Sigmoid colon (tissue), 7 donors: ENCODE measurements around the gene KRT39. TPM values are rescaled to one million over a fixed set of nuclear protein-coding genes. Genes with fewer than 3 reads are reported as not detected.

Experiments
- DNase-seq: peaks from one replicate; pipeline ENCODE4 v3.0.0-alpha.2; 2019
- H3K27ac ChIP-seq, 4 donors: fragments of 200-600 bp; sonication (generic); one replicate each; pipeline ENCODE4 v1.5.1; 2016 to 2019; ENCODE audit warnings: mild to moderate bottlenecking in 1 of 4
- H3K27me3 ChIP-seq, 3 donors: fragments of 200-600 bp; sonication (generic); one replicate each; pipeline ENCODE4 v1.5.1; 2019; ENCODE audit warnings: mild to moderate bottlenecking in 1 of 3
- H3K36me3 ChIP-seq, 4 donors: fragments of 200-600 bp; sonication (generic); one replicate each; pipeline ENCODE4 v1.5.1; 2016 to 2019
- H3K4me1 ChIP-seq, 4 donors: fragments of 200-600 bp; sonication (generic); one replicate each; pipeline ENCODE4 v1.5.1; 2017 to 2019
- H3K4me3 ChIP-seq, 4 donors: fragments of 200-600 bp; sonication (generic); one replicate each; pipeline ENCODE4 v1.5.1; 2017 to 2019; ENCODE audit warnings: mild to moderate bottlenecking in 2 of 4, moderate library complexity in 1 of 4
- H3K9me3 ChIP-seq, 4 donors: fragments of 200-600 bp in 3 of 4; sonication (generic) in 3 of 4; one replicate each; pipeline versions ENCODE4 v1.5.1 to v1.6.1; 2013 to 2019
- EP300 ChIP-seq, 4 donors: sonication (generic); formaldehyde crosslinking; IDR thresholded peaks; one replicate each; pipeline ENCODE4 v1.6.1; 2017; ENCODE audit warnings: antibody characterized with exemption in 4 of 4
- POLR2A ChIP-seq, 2 donors: fragments of 450-650 bp; IDR thresholded peaks; one replicate each; pipeline ENCODE4 v1.6.1; 2016; ENCODE audit warnings: antibody characterized with exemption in 2 of 2, mild to moderate bottlenecking in 2 of 2, moderate library complexity in 2 of 2
- POLR2AphosphoS5 ChIP-seq, 4 donors: sonication (generic); formaldehyde crosslinking; IDR thresholded peaks; one replicate each; pipeline ENCODE4 v1.6.1; 2017; ENCODE audit warnings: antibody characterized with exemption in 4 of 4
- WGBS, 2 donors: extraction: QIAGEN DNeasy Blood & Tissue Kit; methylation state at CpG; one replicate each; pipeline ENCODE4 v1.1.7; 2013; 5-methylcytosine and 5-hydroxymethylcytosine counted together
- intact Hi-C: fragments of 100-400 bp; cut with DNase I; formaldehyde crosslinking; loops from one replicate; pipeline ENCODE4 v1.15.1; 2023
- polyA plus RNA-seq, 3 donors: library from polyadenylated mRNA; stranded (reverse); fragments of 200-250 nt; gene quantifications; one replicate each; pipeline ENCODE4 v1.2.3, GENCODE V29; 2013
- total RNA-seq, 4 donors: library from RNA; depleted of rRNA; stranded (reverse); fragments of >200 nt; gene quantifications; one replicate each; pipeline ENCODE4 v1.1.0, GENCODE V29; 2016
- TF ChIP-seq, protein P1 (sequence below), 4 experiments: fragments of 450-650 bp in 3 of 4; fragments of 200-600 bp in 1 of 4; IDR thresholded peaks; one replicate each; pipeline ENCODE4 v1.5.1; 2016 to 2019; ENCODE audit warnings: antibody characterized with exemption in 4 of 4, mild to moderate bottlenecking in 3 of 4, moderate library complexity in 2 of 4
- donor health status: healthy with polysubstance abuse.
- donor health status: Bipolar disorder and iron deficiency.
- donor health status: healthy.

The KRT39 gene
- total RNA-seq (not detected), polyA plus RNA-seq (under 1 TPM in 1 of 3 donors, not detected in 2; 0.07 TPM)

DNA sequence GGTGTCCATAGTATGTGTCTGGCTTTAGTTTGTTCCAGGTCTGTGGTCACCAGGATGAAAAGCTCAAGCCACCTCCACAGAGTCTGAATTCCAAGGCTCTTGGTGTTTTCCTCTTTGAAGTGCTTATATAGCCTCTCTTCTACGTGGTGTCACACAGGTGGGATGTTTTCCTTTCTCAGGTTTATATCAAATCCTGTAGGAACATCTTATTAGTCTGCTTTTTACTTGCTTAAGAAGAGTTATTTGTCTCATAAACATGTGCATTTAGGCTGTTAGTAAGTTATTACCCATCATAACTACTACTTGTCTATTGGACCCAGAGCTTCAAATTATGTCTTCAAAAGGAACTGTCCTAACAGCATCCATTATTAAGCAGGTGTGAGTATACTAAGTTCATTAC, at the start of gene KRT39:
TSS of gene KRT39 (minus strand) at position 101 of the 400 bp plus-strand sequence. CDS start at position 9, 92 bp downstream.
- TF ChIP-seq, protein P1, sequence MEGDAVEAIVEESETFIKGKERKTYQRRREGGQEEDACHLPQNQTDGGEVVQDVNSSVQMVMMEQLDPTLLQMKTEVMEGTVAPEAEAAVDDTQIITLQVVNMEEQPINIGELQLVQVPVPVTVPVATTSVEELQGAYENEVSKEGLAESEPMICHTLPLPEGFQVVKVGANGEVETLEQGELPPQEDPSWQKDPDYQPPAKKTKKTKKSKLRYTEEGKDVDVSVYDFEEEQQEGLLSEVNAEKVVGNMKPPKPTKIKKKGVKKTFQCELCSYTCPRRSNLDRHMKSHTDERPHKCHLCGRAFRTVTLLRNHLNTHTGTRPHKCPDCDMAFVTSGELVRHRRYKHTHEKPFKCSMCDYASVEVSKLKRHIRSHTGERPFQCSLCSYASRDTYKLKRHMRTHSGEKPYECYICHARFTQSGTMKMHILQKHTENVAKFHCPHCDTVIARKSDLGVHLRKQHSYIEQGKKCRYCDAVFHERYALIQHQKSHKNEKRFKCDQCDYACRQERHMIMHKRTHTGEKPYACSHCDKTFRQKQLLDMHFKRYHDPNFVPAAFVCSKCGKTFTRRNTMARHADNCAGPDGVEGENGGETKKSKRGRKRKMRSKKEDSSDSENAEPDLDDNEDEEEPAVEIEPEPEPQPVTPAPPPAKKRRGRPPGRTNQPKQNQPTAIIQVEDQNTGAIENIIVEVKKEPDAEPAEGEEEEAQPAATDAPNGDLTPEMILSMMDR (IDR thresholded peaks at IDR 0.05): no peak
- TF ChIP-seq EP300 (IDR thresholded peaks at IDR 0.05) (no peak), POLR2A (IDR thresholded peaks at IDR 0.05) (no peak)
- 65 to 73% methylated on average over 1 of the region's 1 CpG for WGBS, 2 donors
- no peak within 1 kb of the TSS for H3K27ac ChIP-seq
- no peaks in the 10 kb centered on the region for H3K36me3 ChIP-seq
- no peaks in the 10 kb centered on the region for H3K4me1 ChIP-seq
- H3K4me3 ChIP-seq: no peak within 1 kb of the TSS
- H3K27me3 ChIP-seq: no peaks in the 10 kb centered on the region
- intact Hi-C loops: no loop called here
- no peak for DNase-seq
- no peaks in the 10 kb centered on the region for H3K9me3 ChIP-seq

GRCh38 chr17:41015454-41015853, 48.7 kb upstream of the KRT39 start:
- no peak for DNase-seq
- Histone ChIP-seq H3K27me3 (no peaks in the 10 kb centered on the region), H3K9me3 (no peaks in the 10 kb centered on the region), H3K4me1 (no peaks in the 10 kb centered on the region), H3K4me3 (no peak overlapping the region), H3K27ac (no peak overlapping the region), H3K36me3 (no peaks in the 10 kb centered on the region)
- intact Hi-C loops: no loop called here
- 72 to 80% methylated on average over 7 of the region's 7 CpGs for WGBS, 2 donors
- TF ChIP-seq EP300 (IDR thresholded peaks at IDR 0.05): no peak
- TF ChIP-seq POLR2AphosphoS5 (IDR thresholded peaks at IDR 0.05): no peak
- no peak for TF ChIP-seq POLR2A (IDR thresholded peaks at IDR 0.05)
- TF ChIP-seq, protein P1 (IDR thresholded peaks at IDR 0.05): no peak

DNA sequence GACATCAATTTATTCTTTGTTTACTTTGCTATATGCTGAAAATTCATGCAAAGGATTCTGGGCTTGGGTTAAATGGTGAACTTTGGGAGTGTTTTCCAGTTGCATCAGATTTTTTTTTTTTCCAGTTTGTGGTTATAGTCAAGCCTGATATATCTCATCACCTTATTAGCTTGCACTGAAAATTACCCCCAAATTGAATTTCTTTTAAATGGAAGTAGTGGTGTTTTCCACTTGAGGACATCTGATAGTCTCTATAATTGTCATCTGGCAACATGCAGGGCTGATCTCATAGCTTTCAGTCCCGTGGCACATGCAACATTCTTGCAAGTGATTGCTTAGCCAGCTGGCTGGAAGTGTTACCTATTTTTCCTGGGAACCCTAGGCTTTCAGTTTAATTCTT, 46.9 kb upstream of the KRT39 start:
- Histone ChIP-seq H3K9me3 (no peaks in the 10 kb centered on the region), H3K4me1 (no peaks in the 10 kb centered on the region), H3K27me3 (no peaks in the 10 kb centered on the region), H3K27ac (no peak overlapping the region), H3K4me3 (no peak overlapping the region), H3K36me3 (no peaks in the 10 kb centered on the region)
- 32 to 50% methylated on average over 1 of the region's 1 CpG for WGBS, 2 donors
- no peak for TF ChIP-seq POLR2AphosphoS5 (IDR thresholded peaks at IDR 0.05)
- TF ChIP-seq POLR2A (IDR thresholded peaks at IDR 0.05): no peak
- no peak for TF ChIP-seq EP300 (IDR thresholded peaks at IDR 0.05)
- TF ChIP-seq, protein P1 (IDR thresholded peaks at IDR 0.05): no peak
- DNase-seq: no peak
- intact Hi-C loops: no loop called here

DNA sequence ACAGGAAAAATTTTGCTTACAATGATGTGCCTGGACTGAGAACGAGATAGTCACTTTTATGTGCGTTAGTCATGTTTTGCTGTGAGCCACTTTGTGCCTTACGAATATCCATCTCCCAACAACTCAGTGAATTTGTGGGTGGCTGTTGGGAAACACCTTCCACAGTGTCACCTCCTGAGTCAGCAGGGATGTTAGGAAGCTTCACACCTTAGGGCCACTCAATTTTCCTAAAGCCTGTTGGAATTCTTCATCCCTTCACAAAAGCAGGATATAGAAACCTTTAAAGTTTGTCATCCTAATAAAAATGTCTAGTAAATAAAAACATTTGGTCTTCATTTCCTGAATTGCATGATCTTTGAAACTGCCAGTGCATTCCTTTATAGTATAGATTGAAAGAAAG, 46.4 kb upstream of the KRT39 start:
- H3K27ac ChIP-seq: no peak overlapping the region
- 83 to 87% methylated on average over 3 of the region's 3 CpGs for WGBS, 2 donors
- no peaks in the 10 kb centered on the region for H3K36me3 ChIP-seq
- H3K9me3 ChIP-seq: no peaks in the 10 kb centered on the region
- no peak for DNase-seq
- no peaks in the 10 kb centered on the region for H3K27me3 ChIP-seq
- H3K4me3 ChIP-seq: no peak overlapping the region
- TF ChIP-seq EP300 (IDR thresholded peaks at IDR 0.05): no peak
- no peak for TF ChIP-seq POLR2AphosphoS5 (IDR thresholded peaks at IDR 0.05)
- no peak for TF ChIP-seq POLR2A (IDR thresholded peaks at IDR 0.05)
- TF ChIP-seq, protein P1 (IDR thresholded peaks at IDR 0.05): no peak
- intact Hi-C loops: no loop called here
- no peaks in the 10 kb centered on the region for H3K4me1 ChIP-seq
